Ishikawa (cell line): ENCODE data around the gene NAT10.

Experiments used
- CEBPB ChIP-seq: IDR thresholded peaks from 2 replicates; pipeline ENCODE4 v1.6.1; 2012
- EGR1 ChIP-seq: IDR thresholded peaks from 2 replicates; pipeline ENCODE4 v1.6.1; 2012
- EP300 ChIP-seq: IDR thresholded peaks from 2 replicates; pipeline ENCODE4 v1.6.1; 2012; ENCODE audit warnings: borderline replicate concordance
- FOXM1 ChIP-seq: IDR thresholded peaks from 2 replicates; pipeline ENCODE4 v1.6.1; 2012; ENCODE audit warnings: low read depth, borderline replicate concordance
- NFIC ChIP-seq: IDR thresholded peaks from 2 replicates; pipeline ENCODE4 v1.6.1; 2012
- RAD21 ChIP-seq: IDR thresholded peaks from 2 replicates; pipeline ENCODE4 v1.6.1; 2012; ENCODE audit warnings: low read depth
- TAF1 ChIP-seq: IDR thresholded peaks from 2 replicates; pipeline ENCODE4 v1.6.1; 2012; ENCODE audit warnings: low read depth, mild to moderate bottlenecking
- TCF12 ChIP-seq: IDR thresholded peaks from 2 replicates; pipeline ENCODE4 v1.6.1; 2012; ENCODE audit warnings: low read depth
- TEAD4 ChIP-seq: IDR thresholded peaks from 2 replicates; pipeline ENCODE4 v1.6.1; 2012
- YY1 ChIP-seq: IDR thresholded peaks from 2 replicates; pipeline ENCODE4 v1.6.1; 2012; ENCODE audit warnings: low read depth
- ZBTB7A ChIP-seq: IDR thresholded peaks from 2 replicates; pipeline ENCODE4 v1.6.1; 2012; ENCODE audit warnings: low read depth
- TF ChIP-seq, protein P1 (sequence below): IDR thresholded peaks from 2 replicates; pipeline ENCODE4 v1.6.1; 2012; ENCODE audit warnings: low read depth, mild to moderate bottlenecking
- TF ChIP-seq, protein P2 (sequence below): IDR thresholded peaks from 2 replicates; pipeline ENCODE4 v1.6.1; 2012
- TF ChIP-seq, protein P3 (sequence below): IDR thresholded peaks from 2 replicates; pipeline ENCODE4 v1.6.1; 2012

Gene NAT10

DNA sequence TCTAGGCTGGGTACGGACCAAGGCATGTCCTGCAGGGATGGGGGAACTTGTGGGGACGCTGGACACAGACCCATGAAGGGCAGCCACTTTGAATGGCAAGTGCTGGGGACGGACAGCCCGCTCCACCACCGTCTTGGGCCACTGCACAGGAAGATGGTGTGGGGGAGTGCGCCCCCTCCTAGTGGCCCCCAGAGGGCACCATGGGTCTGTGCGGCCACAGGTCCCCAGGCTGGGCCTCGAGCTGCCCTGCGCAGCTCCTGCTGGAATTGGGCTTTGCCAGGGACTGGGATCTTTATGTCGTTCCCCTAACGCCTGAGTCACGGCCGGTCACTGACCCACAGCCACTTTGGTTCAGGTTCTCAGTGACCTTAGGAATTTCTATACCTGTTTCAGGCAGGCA is 44.4 kb downstream of the NAT10 start:
- peak; percentile 13; the same call in 1 of the 2 replicates for TF ChIP-seq RAD21
- TF ChIP-seq FOXM1, result no peak
- TF ChIP-seq TCF12, result no peak
- TF ChIP-seq EP300, result no peak
- no peak for TF ChIP-seq TEAD4
- TF ChIP-seq NFIC, result no peak
- TF ChIP-seq, protein P1, sequence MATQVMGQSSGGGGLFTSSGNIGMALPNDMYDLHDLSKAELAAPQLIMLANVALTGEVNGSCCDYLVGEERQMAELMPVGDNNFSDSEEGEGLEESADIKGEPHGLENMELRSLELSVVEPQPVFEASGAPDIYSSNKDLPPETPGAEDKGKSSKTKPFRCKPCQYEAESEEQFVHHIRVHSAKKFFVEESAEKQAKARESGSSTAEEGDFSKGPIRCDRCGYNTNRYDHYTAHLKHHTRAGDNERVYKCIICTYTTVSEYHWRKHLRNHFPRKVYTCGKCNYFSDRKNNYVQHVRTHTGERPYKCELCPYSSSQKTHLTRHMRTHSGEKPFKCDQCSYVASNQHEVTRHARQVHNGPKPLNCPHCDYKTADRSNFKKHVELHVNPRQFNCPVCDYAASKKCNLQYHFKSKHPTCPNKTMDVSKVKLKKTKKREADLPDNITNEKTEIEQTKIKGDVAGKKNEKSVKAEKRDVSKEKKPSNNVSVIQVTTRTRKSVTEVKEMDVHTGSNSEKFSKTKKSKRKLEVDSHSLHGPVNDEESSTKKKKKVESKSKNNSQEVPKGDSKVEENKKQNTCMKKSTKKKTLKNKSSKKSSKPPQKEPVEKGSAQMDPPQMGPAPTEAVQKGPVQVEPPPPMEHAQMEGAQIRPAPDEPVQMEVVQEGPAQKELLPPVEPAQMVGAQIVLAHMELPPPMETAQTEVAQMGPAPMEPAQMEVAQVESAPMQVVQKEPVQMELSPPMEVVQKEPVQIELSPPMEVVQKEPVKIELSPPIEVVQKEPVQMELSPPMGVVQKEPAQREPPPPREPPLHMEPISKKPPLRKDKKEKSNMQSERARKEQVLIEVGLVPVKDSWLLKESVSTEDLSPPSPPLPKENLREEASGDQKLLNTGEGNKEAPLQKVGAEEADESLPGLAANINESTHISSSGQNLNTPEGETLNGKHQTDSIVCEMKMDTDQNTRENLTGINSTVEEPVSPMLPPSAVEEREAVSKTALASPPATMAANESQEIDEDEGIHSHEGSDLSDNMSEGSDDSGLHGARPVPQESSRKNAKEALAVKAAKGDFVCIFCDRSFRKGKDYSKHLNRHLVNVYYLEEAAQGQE, result no peak

DNA sequence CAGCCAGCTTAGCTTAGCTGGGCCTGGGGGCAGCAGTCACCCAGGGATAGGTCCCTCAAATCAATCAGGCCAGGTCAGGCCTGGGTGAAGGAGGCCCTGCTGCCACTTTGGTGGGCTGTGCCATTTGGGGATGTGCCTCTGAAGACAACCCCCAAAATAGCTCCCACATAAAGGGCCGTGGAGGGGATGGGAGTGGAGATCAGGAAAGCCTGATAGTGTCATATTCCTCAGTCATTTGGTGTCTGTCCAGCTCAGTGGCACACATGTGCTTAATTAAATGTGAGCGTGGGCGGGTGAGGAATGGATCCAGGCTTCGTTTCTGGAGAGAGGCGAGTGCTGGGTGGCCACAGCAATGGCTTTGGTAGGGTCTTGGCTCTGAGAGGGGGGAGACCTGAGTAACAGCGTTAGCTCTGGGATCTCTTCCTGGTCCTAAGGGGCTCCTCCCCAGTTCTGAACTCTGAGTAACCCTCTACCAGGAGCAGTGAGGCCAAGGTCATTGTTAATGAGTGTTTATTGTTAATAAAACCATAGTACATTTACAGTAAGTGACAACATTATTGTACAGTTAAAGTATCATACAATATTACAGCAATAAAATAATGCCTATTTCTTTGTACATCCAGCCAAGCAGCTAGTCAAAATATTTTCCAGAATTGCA is 45.2 kb downstream of the NAT10 start:
- TF ChIP-seq ZBTB7A, result no peak
- TF ChIP-seq TAF1, result no peak
- no peak for TF ChIP-seq FOXM1
- TF ChIP-seq NFIC, result no peak
- TF ChIP-seq, protein P2, sequence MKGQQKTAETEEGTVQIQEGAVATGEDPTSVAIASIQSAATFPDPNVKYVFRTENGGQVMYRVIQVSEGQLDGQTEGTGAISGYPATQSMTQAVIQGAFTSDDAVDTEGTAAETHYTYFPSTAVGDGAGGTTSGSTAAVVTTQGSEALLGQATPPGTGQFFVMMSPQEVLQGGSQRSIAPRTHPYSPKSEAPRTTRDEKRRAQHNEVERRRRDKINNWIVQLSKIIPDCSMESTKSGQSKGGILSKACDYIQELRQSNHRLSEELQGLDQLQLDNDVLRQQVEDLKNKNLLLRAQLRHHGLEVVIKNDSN, result no peak
- no peak for TF ChIP-seq TCF12
- no peak for TF ChIP-seq EGR1
- TF ChIP-seq, protein P1, result no peak
- no peak for TF ChIP-seq YY1
- TF ChIP-seq EP300, result no peak
- TF ChIP-seq, protein P3, sequence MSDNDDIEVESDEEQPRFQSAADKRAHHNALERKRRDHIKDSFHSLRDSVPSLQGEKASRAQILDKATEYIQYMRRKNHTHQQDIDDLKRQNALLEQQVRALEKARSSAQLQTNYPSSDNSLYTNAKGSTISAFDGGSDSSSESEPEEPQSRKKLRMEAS, result no peak
- no peak for TF ChIP-seq CEBPB

DNA sequence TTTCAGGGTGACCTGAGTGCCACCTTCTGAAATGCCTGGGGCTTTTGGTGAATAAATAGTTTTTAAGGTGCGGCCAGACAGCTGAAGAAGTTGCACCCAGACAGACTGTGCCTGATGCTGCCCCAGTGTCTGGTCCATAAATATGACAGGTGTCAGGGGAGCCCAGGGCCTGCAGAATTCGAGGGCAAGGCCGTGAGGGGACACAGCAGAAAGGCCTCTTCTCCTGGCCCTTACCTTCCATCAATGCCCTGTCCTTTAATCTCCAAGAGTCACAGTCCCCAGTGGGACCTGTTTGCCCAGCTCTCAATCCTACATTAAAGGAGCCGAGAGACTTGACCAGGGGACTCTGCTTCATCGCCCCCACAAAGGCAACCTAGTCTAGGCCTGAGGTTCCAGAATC is 45.7 kb downstream of the NAT10 start:
- no peak for TF ChIP-seq YY1

DNA sequence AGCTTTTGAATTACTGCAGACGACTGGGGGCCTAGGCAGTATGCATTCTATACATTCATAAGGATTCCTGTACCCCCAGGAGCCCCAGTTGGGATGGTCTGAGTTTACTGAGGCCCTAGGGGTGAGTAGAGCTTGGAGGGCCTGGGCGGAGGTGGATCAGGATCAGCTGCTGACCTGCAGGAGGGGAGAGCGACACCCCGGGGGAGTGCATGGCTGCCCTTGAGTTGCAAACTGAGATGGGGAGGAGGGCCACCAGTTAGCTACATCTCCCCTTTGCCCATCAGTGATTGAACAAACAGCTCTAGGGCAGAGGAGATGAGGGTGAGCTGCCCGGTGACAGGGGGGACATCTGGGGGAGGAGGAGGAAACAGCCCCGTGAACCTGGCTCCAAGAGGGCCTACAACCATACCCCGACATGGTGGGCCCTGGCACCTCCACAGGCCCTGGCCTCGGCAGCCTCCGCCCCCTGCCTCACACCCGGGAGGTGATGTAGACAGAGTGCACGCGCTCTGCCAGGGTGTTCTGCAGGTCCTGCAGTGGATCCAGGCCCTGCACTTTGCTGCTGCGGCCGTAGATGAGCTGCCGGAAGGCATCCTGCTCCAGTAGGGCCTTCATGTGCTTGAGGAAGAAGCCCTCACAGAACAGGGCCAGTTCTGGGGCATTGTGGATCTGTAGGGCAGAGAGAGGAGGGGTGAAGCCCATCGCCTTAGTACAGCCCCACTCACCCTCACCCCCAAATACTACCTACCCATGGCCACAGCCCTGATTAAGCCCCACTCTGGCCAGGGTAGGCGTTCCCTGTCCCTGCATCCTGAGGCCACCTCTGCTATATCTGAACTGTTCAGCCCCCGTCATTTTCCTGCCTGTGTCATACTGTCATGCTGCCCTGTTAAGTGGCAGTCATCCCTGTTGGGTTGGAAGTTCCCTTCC is 46.8 kb downstream of the NAT10 start:
- TF ChIP-seq, protein P1, result no peak
- TF ChIP-seq TAF1, result no peak
- TF ChIP-seq, protein P3, result no peak
- TF ChIP-seq CEBPB, result no peak

DNA sequence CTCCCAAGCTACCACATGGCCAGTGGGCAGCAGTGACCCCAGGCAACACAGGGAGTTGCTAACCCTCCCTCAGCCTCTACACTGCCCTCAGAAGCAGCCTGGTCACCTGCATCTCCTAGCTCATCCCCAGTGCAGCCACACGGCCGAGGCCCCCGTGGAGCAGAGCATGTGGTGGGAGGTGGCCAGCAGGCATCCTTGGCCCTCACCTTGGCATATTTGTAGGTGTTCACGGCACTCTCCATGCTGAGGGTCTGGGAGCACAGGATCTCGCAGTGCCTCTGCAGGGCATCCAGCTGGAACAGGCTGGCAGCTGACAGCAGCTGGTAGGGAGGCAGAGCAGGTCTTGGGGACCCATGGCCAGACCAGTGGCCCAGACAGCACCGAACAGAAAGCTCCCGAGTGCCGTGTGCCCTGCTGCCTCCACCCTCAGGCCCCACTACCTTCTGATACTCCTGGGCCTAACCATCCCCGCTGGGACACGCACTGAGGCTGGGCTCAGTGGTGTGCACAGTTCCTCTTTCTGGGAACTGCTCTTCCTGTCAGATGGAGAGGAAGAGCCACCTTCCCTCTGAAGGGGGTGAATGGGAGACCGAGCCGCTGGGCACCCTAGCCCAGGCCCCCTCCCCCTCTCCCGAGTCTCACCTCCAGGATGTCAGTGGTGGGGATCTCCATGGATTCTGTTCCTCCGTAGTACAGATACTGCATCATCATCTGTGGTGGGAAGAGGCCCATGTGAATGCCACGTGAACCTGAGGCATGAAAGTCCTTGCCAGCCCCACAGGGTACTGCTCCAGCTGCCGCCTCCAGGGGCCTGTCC is 48.8 kb downstream of the NAT10 start:
- TF ChIP-seq TEAD4, result no peak
